Inferior parietal cortex (tissue), 1 donor: ENCODE results near the gene PDF.

Experiments
- DNase-seq: peaks from one replicate; pipeline ENCODE4 v3.0.0-alpha.2; 2016; ENCODE audit errors: extremely low spot score

The PDF gene

DNA sequence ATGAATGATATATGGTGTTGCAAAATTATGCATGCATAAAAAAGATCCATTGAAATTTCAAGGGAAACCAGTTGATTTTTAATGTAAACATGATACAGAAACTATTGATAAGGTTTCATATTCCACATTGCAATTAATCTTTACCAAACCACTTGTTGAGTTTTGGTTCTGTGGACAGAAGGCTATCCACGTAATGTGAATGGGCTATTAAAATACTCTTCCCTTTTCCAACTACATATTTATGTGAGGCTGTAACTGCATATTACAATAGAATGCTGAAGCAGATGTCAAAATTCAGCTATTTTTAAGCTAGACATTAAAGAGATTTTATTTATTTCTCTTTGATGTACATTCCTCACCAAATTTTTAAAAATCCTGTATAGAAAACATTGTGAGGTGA, 53.0 kb downstream of the PDF start:
- no peak for DNase-seq
